Measurements from ENCODE around the gene IFT172. TPM values are rescaled to one million over a fixed set of nuclear protein-coding genes. Genes with fewer than 3 reads are reported as not detected.
"Not testable (repeated sequence)": the region's sequence is repeated elsewhere in the genome, so short reads cannot be mapped to it uniquely, and the experiment has no call there.

The IFT172 gene, protein sequence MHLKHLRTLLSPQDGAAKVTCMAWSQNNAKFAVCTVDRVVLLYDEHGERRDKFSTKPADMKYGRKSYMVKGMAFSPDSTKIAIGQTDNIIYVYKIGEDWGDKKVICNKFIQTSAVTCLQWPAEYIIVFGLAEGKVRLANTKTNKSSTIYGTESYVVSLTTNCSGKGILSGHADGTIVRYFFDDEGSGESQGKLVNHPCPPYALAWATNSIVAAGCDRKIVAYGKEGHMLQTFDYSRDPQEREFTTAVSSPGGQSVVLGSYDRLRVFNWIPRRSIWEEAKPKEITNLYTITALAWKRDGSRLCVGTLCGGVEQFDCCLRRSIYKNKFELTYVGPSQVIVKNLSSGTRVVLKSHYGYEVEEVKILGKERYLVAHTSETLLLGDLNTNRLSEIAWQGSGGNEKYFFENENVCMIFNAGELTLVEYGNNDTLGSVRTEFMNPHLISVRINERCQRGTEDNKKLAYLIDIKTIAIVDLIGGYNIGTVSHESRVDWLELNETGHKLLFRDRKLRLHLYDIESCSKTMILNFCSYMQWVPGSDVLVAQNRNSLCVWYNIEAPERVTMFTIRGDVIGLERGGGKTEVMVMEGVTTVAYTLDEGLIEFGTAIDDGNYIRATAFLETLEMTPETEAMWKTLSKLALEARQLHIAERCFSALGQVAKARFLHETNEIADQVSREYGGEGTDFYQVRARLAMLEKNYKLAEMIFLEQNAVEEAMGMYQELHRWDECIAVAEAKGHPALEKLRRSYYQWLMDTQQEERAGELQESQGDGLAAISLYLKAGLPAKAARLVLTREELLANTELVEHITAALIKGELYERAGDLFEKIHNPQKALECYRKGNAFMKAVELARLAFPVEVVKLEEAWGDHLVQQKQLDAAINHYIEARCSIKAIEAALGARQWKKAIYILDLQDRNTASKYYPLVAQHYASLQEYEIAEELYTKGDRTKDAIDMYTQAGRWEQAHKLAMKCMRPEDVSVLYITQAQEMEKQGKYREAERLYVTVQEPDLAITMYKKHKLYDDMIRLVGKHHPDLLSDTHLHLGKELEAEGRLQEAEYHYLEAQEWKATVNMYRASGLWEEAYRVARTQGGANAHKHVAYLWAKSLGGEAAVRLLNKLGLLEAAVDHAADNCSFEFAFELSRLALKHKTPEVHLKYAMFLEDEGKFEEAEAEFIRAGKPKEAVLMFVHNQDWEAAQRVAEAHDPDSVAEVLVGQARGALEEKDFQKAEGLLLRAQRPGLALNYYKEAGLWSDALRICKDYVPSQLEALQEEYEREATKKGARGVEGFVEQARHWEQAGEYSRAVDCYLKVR (N-terminal part only)
- 10 to 100 TPM; 80.2 to 82.5 TPM for total RNA-seq
- long read RNA-seq, full-length matches to known transcripts, result 1 of 27 reads
- long read RNA-seq, partial matches to known transcripts, result 11 of 27 reads
- long read RNA-seq, other reads (novel, unspliced or antisense), result 15 of 27 reads

DNA sequence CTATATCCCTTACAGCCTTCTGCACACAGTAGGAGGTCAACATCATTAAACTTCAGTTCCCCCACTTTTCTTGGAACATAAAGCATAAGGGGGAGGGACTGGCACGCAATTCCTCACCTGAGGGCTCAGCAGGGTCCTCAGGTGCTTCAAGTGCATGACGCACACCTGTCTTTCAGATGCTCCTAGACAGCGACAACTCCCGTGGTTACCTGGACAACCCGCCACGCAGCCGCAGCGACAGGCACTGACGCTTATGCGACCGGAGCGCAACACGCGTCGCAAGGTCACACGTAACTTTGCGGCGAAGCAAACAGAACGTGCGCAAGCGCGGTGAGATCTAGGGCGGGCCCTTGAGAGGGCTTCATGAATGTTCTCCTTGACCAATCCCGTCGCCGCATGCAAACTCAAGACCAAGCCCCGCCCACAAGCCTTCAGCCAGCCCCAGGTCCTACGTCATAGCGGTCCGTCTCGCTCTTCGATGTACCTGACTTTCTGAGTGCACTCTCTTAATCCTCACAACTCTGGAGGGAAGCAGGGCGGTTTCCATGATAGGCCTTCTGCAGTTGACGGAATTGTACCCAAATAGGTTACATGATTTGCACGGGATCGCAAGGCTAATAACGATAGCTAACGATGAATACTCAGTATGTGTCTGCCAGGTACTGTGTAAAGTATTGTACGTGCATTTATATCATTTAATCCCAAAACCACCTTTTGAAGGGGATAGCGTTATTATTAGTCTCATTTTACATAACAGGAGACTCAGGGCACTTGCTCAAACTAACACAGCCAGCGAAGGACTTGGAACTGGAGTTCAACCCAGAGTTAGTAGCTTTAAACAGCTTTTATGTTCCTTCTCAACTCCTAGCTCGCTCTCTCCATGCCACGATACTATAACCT lies at the start of gene IFT172:
Gene IFT172 (minus strand): TSS at position 246 of the 900 bp plus-strand sequence. CDS start 90 bp downstream, at position 156.
- DNase-seq (peak; percentile 100), ATAC-seq (peak; percentile 98)
- intact Hi-C loops (cut with DNase I, micrococcal nuclease), result no loop called here

DNA sequence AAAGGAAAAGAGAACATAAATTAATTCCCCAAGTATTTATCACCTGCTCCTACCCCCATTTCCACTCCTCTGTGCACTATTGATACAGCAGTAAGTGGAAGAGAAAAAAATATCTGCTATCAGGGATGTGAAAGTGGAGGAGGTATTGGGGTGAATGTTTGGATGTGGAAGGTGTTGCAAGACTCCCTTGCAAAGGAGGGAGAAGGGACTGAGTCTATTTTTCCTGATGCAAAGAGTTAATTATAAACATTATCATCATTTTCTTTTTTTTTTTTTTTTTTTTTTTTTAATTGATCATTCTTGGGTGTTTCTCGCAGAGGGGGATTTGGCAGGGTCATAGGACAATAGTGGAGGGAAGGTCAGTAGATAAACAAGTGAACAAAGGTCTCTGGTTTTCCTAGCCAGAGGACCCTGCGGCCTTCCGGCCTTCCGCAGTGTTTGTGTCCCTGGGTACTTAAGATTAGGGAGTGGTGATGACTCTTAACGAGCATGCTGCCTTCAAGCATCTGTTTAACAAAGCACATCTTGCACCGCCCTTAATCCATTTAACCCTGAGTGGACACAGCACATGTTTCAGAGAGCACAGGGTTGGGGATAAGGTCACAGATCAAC lies 49.4 kb upstream of the IFT172 start:
- DNase-seq; ATAC-seq; intact Hi-C loops (cut with DNase I, micrococcal nuclease): not testable (repeated sequence)

DNA sequence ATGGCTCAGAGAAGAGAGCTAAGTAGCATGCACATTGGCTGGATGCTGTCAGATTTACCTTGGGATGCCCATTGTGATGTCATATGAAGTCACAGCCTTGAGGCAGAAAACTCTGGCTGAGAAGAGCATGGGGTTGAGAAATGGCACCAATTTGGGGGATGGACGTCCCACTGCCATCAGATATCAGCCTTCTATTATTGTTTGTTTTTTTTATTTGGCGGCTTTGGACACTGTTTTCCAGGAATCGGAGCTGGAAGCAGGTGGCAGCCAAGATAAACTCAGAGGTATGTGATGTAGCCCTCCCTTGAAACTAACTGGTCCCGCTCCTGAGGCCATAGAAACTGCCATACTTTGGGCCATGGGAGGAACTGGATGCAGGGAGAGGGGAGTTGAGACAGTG lies 47.7 kb upstream of the IFT172 start:
- DNase-seq (no peak), ATAC-seq (no peak)
- intact Hi-C loops (cut with DNase I, micrococcal nuclease), result no loop called here

DNA sequence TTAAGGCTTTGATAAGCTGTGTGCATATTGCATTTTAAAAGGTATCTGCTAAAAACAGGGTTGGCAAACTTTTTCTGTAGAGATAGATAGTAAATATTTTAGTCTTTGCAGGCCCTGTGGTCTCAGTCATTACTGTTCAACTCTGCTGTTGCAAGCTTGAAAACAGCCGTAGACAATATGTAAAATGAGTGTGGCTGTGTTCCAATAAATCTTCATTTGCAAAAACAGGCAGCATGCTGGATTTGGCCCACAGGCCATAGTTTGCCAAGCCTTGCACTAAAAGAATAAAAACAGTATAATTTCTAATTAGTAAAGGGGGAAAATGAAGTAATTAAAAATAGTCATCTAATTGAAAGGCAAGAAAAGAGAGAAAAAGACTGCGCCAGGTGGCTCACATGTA lies 42.4 kb upstream of the IFT172 start:
- intact Hi-C loops (cut with DNase I, micrococcal nuclease), result no loop called here
- ATAC-seq, result no peak
- no peak for DNase-seq

GRCh38 chr2:27527182-27527581 lies 37.6 kb upstream of the IFT172 start:
- intact Hi-C loops (cut with DNase I, micrococcal nuclease), result no loop called here
- ATAC-seq (no peak), DNase-seq (no peak)

DNA sequence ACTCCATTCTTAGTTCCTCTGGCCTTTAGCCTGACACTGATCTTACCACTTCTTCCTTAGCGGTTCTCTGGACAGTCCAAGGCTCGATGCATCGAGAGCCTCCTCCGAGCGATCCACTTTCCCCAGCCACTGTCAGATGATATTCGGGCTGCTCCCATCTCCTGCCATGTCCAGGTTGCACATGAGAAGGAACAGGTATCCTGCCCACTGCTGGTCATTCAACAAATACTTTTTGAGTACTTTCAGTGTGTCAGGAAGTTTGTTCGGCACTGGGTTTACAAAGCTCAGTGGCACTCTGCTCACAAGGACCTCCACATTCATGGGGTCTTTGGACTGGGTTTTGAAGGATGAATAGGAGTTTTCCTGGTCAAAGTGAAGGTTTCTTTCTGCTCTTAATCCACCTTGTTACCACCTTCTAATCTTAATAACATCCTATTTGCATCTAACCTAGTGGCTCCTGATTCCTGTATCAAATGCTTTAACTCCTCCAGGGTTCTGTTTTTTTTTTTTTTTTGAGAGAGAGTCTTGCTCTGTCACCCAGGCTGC lies 32.9 kb upstream of the IFT172 start:
- intact Hi-C loops (cut with DNase I, micrococcal nuclease), result no loop called here
- DNase-seq (no peak), ATAC-seq (peak; percentile 38)

DNA sequence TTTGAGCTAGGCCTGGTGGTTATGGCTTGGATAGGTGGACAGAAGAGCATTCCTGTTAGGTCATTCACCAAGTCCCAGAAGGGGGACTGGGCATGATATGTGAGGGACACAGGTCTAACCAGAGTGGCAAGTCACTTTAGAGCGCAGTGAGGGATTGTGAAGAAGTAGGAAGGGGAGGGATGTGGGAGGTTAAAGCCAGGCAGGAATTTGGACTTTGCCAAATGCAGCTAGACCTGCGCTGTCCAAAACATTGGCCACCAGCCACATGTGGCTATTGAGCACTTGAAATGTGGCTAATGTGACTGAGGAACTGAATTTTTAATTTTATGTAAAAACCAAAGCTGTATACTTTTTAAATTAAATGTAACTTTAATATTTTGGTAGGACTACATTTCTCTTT lies 30.8 kb upstream of the IFT172 start:
- intact Hi-C loops (cut with DNase I, micrococcal nuclease), result no loop called here
- DNase-seq (no peak), ATAC-seq (no peak)

GRCh38 chr2:27518782-27519113 lies 29.2 kb upstream of the IFT172 start:
- intact Hi-C loops (cut with DNase I, micrococcal nuclease), result no loop called here
- ATAC-seq (no peak), DNase-seq (no peak)

DNA sequence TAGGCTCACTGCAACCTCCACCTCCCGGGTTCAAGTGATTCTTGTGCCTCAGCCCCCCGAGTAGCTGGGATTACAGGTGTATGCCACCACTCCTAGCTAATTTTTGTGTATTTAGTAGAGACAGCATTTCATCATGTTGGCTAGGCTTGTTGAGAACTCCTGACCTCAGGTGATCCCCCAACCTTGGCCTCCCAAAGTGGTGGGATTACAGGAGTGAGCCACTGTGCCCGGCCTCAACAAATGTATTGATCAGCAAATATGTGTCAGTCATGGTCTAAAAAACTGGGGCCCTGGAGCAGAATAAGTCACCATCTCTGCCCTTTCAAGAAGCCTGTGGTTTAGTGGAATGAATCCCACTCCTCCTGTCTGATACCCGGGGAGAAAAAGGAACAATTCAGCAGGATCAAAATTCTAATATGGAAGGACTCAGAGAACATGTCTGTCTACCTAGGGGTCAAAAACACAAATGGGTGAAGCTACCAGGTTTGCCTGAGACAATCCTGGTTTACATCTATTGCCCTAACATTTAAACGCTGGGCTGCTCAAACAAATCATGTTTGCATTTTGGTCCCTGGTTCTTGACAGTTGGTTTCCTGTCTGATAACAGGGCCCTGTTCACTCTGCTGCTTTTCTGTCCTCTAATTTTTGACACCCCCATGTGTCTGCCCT lies 28.7 kb upstream of the IFT172 start:
- no peak for ATAC-seq
- intact Hi-C loops (cut with DNase I, micrococcal nuclease), result no loop called here
- DNase-seq, result no peak

- intact Hi-C loops (cut with DNase I, micrococcal nuclease), result no loop called here
- ATAC-seq, result no peak
- DNase-seq, result no peak
These were observed 19.8 kb upstream of the IFT172 start for GRCh38 chr2:27509326-27509725.

GRCh38 chr2:27507293-27507692 lies 17.8 kb upstream of the IFT172 start:
- intact Hi-C loops (cut with DNase I, micrococcal nuclease), result no loop called here
- DNase-seq (no peak), ATAC-seq (no peak)

- DNase-seq (no peak), ATAC-seq (no peak)
- intact Hi-C loops (cut with DNase I, micrococcal nuclease), result no loop called here
These were observed 17.0 kb upstream of the IFT172 start for GRCh38 chr2:27506587-27506986.

- no peak for ATAC-seq
- intact Hi-C loops (cut with DNase I, micrococcal nuclease), result no loop called here
- no peak for DNase-seq
These were observed 12.6 kb upstream of the IFT172 start for GRCh38 chr2:27502142-27502541.

DNA sequence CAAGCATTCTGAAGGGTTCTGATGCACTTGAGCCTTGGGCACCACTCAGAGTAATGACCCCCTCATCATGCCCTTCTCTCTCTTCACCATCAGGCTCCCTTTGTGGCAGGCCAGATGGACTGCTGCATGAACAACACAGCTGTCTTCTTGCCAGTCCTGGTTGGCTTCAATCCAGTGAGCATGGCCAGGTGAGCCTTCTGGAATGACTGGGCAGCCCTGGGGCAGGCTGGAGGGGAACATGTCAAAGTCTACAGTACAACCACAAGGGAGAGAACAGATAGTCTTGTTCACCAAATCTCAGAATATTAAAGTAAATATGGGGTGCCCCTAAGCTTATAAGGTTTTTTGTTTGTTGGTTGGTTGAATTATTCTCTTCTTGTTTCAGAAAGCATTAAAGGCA lies 11.5 kb upstream of the IFT172 start:
- DNase-seq (no peak), ATAC-seq (no peak)
- intact Hi-C loops (cut with DNase I, micrococcal nuclease), result no loop called here

DNA sequence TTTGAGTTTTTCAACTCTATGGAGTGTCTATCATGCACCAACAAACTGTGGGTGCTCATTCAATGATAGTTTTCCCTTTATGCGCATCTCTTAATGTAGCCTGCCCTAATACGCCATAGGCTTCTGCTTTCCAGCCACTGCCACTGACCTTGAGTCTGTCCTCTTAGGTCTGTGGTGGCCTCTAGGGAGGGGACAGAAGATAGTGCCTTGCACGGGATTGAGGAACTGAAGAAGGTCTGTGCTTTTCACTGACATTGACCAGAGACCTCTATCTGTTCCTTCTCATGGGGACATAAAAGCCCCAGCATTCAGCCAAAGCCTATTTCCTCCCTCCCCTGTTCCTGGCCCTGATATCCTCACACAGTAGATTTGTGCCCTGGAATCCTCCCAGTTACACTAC lies 9.4 kb upstream of the IFT172 start:
- intact Hi-C loops (cut with DNase I, micrococcal nuclease), result no loop called here
- DNase-seq (no peak), ATAC-seq (no peak)

DNA sequence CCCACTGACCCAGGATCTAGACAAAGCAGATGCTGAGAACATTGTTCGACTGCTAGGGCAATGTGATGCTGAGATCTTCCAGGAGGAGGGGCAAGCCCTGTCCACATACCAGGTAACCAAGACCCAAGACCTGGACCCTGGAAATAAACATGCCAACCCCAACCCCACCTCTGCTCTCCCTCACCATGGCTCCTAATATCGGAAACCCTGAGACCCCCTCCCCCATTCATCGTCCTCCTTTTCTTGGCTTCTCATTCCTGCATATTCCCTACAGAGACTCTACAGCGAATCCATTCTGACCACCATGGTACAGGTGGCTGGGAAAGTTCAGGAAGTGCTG lies 7.7 kb upstream of the IFT172 start:
- DNase-seq, result no peak
- no peak for ATAC-seq
- intact Hi-C loops (cut with DNase I, micrococcal nuclease), result no loop called here
